K562 (cell line): ENCODE results near the gene PACS1. TPM values are rescaled to one million over a fixed set of nuclear protein-coding genes. Genes with fewer than 3 reads are reported as not detected.

Source experiments
- ATAC-seq: fragments of 200-7000 bp; cut with Tn5 transposase; 3 replicates; pipeline ENCODE4 v1.9.1; 2020; ENCODE audit warnings: moderate library complexity
- BruUV-seq: library from RNA; stranded (reverse); fragments of 400-500 nt; replicated peaks from 2 replicates; lab custom pipeline; 2021; lab: Mats Ljungman, UMichigan
- CTCF ChIA-PET: fragments of 300-600 bp; formaldehyde crosslinking; extraction: SDS; loops from one replicate; lab custom pipeline; 2021; ENCODE audit warnings: low intra/inter-chr PET ratio; lab: Yijun Ruan, JAX
- POLR2A ChIA-PET: fragments of 300-600, 350-650 bp; sonication (Branson Sonifier 250); formaldehyde crosslinking; extraction: SDS; loops from one replicate; lab custom pipeline; 2021; ENCODE audit warnings: antibody characterized with exemption, inconsistent platforms; lab: Yijun Ruan, JAX
- DNase-seq, 4 experiments: peaks; one replicate each; pipeline versions ENCODE4 v3.0.0 to v3.0.0-alpha.2; 2011 to 2018; ENCODE audit warnings: low spot score in 3 of 4, mixed read lengths in 3 of 4; ENCODE audit errors: extremely low read depth in 1 of 4
- FAIRE-seq: peaks from 2 replicates; lab custom pipeline; 2011; peaks lifted over from hg19 to GRCh38; lab: Jason Lieb, UNC
- H2AFZ ChIP-seq: 2 replicates; pipeline ENCODE4 v1.6.0; 2011; ENCODE audit warnings: low read depth, low read length, control low read depth, inconsistent platforms
- H3K27ac ChIP-seq: fragments of 200-600 bp; 3 replicates; pipeline ENCODE4 v1.8.0; 2011; ENCODE audit warnings: low read depth, mild to moderate bottlenecking, control low read depth, inconsistent platforms, low read length, moderate library complexity, mixed read lengths; ENCODE audit errors: extremely low read depth
- H3K27me3 ChIP-seq, 2 experiments: fragments of 300-600 bp in 1 of 2; 2 replicates in 1 of 2; 3 replicates in 1 of 2; pipeline versions ENCODE4 v1.6.0 to v1.8.0; 2011; ENCODE audit warnings: inconsistent platforms in 2 of 2, low read length in 2 of 2, mild to moderate bottlenecking in 1 of 2, mixed read lengths in 1 of 2, moderate library complexity in 1 of 2; ENCODE audit not compliant: control insufficient read depth in 2 of 2, insufficient read depth in 2 of 2
- H3K36me3 ChIP-seq: fragments of 300-600 bp; 3 replicates; pipeline ENCODE4 v1.8.0; 2011; ENCODE audit warnings: mild to moderate bottlenecking, low read length, inconsistent platforms; ENCODE audit not compliant: control insufficient read depth, insufficient read depth
- H3K4me1 ChIP-seq, 2 experiments: fragments of 200-600 bp in 1 of 2; replicated peaks in 1 of 2; 2 replicates in 1 of 2; 3 replicates in 1 of 2; pipeline versions ENCODE4 v1.5.1 to v1.8.0; 2011; ENCODE audit warnings: inconsistent platforms in 2 of 2, low read length in 2 of 2, mild to moderate bottlenecking in 1 of 2, mixed read lengths in 1 of 2, moderate library complexity in 1 of 2; ENCODE audit not compliant: control insufficient read depth in 2 of 2, insufficient read depth in 2 of 2
- H3K4me2 ChIP-seq: 2 replicates; pipeline ENCODE4 v1.6.1; 2011; ENCODE audit warnings: low read length, control low read depth, inconsistent platforms, mixed read lengths; ENCODE audit not compliant: insufficient read depth
- H3K4me3 ChIP-seq: fragments of 200-600 bp; sonication (generic), shearing (Covaris generic); 2 replicates; pipeline ENCODE4 v1.5.1; 2016; ENCODE audit warnings: control low read depth, inconsistent platforms
- H3K79me2 ChIP-seq: fragments of 200-600 bp; 3 replicates; pipeline ENCODE4 v1.8.0; 2011; ENCODE audit warnings: low read length, inconsistent platforms; ENCODE audit not compliant: control insufficient read depth, insufficient read depth
- H3K9ac ChIP-seq, 2 experiments: 2 replicates each; pipeline versions ENCODE4 v1.6.0 to v1.6.1; 2011; ENCODE audit warnings: low read depth in 2 of 2, low read length in 2 of 2, control low read depth in 1 of 2, inconsistent platforms in 1 of 2, mild to moderate bottlenecking in 1 of 2, mixed read lengths in 1 of 2; ENCODE audit not compliant: insufficient read depth in 1 of 2
- H3K9me1 ChIP-seq: one replicate; pipeline ENCODE4 v1.6.0; 2011; ENCODE audit warnings: inconsistent platforms, mild to moderate bottlenecking, low read length, moderate library complexity; ENCODE audit not compliant: control insufficient read depth, insufficient read depth
- H3K9me3 ChIP-seq: replicated peaks from 2 replicates; pipeline ENCODE4 v1.5.1; 2011; ENCODE audit warnings: low read depth, low read length, inconsistent platforms; ENCODE audit not compliant: control insufficient read depth, insufficient read depth
- H4K20me1 ChIP-seq: replicated peaks from 2 replicates; pipeline ENCODE4 v1.6.1; 2011; ENCODE audit warnings: low read length, inconsistent platforms, mixed read lengths; ENCODE audit not compliant: control insufficient read depth, insufficient read depth
- C11orf30 ChIP-seq: fragments of 450-650 bp; IDR thresholded peaks from 2 replicates; pipeline ENCODE4 v1.6.1; 2016; ENCODE audit warnings: low read depth, mild to moderate bottlenecking
- CC2D1A ChIP-seq: fragments of 450-650 bp; IDR thresholded peaks from 2 replicates; pipeline ENCODE4 v1.6.1; 2017; ENCODE audit warnings: mild to moderate bottlenecking
- DMBX1 ChIP-seq: fragments of 250-450 bp; sonication (Bioruptor Pico); IDR thresholded peaks from 2 replicates; pipeline ENCODE4 v1.8.0; 2022; ENCODE audit warnings: inconsistent platforms, mild to moderate bottlenecking, moderate library complexity, borderline replicate concordance
- FOXJ3 ChIP-seq: sonication (generic); formaldehyde crosslinking; IDR thresholded peaks from 2 replicates; pipeline ENCODE4 v1.4.0; 2020; ENCODE audit warnings: mild to moderate bottlenecking, missing genetic modification reagents
- JUNB ChIP-seq: fragments of 450-650 bp; formaldehyde crosslinking; conservative IDR thresholded peaks from 2 replicates; pipeline ENCODE4 v1.4.0; 2020; ENCODE audit warnings: mild to moderate bottlenecking
- MAFG ChIP-seq: fragments of 450-650 bp; conservative IDR thresholded peaks from 2 replicates; pipeline ENCODE4 v1.6.1; 2016; ENCODE audit warnings: missing genetic modification characterization, missing compliant biosample characterization
- MAFK ChIP-seq: IDR thresholded peaks from 2 replicates; pipeline ENCODE4 v1.6.1; 2011; ENCODE audit warnings: low read length, improper control_type of control experiment
- MCM7 ChIP-seq, 2 experiments: fragments of 450-650 bp; IDR thresholded peaks; 2 replicates each; pipeline ENCODE4 v1.6.1; 2016 to 2018
- NFE2L1 ChIP-seq: fragments of 450-650 bp; IDR thresholded peaks from 2 replicates; pipeline ENCODE4 v1.6.1; 2016; ENCODE audit warnings: missing genetic modification characterization, low read depth, mild to moderate bottlenecking, missing compliant biosample characterization, moderate library complexity, borderline replicate concordance
- RAD21 ChIP-seq, 2 experiments: fragments of 250-450 bp in 1 of 2; fragments of 450-650 bp in 1 of 2; sonication (Bioruptor Pico) in 1 of 2; formaldehyde crosslinking in 1 of 2; IDR thresholded peaks in 1 of 2; conservative IDR thresholded peaks in 1 of 2; 2 replicates each; pipeline versions ENCODE4 v1.4.0 to v1.8.0; 2020 to 2022; ENCODE audit warnings: mild to moderate bottlenecking in 2 of 2, moderate library complexity in 1 of 2
- RUNX1 ChIP-seq: sonication (generic); IDR thresholded peaks from 2 replicates; pipeline ENCODE4 v1.6.1; 2016; ENCODE audit warnings: antibody characterized with exemption, low read depth
- STAT6 ChIP-seq: sonication (generic); formaldehyde crosslinking; IDR thresholded peaks from 2 replicates; pipeline ENCODE4 v1.8.1; 2023; ENCODE audit warnings: mild to moderate bottlenecking, missing genetic modification reagents
- ZNF316 ChIP-seq: fragments of 450-650 bp; IDR thresholded peaks from 2 replicates; pipeline ENCODE4 v1.6.1; 2016
- ZNF347 ChIP-seq: fragments of 450-650 bp; formaldehyde crosslinking; IDR thresholded peaks from 2 replicates; pipeline ENCODE4 v1.4.0; 2020; ENCODE audit warnings: low read depth, mild to moderate bottlenecking, moderate library complexity
- ZZZ3 ChIP-seq: fragments of 450-650 bp; IDR thresholded peaks from 2 replicates; pipeline ENCODE4 v1.6.1; 2016; ENCODE audit warnings: antibody characterized with exemption, mild to moderate bottlenecking, moderate library complexity
- WGBS: fragments of 100-300 bp; shearing (Covaris generic); methylation state at CpG from one replicate; pipeline ENCODE4 v1.1.6; 2016; ENCODE audit warnings: low coverage, mixed read lengths; ENCODE audit not compliant: insufficient coverage; ENCODE audit errors: missing lambda C conversion rate; 5-methylcytosine and 5-hydroxymethylcytosine counted together
- in situ Hi-C: fragments of 300-500 bp; cut with MboI; formaldehyde crosslinking; loops from 4 replicates; pipeline ENCODE4 v1.15.0; 2018; ENCODE audit warnings: inconsistent platforms, mixed read lengths
- intact Hi-C: fragments of 100-400 bp; cut with micrococcal nuclease; formaldehyde crosslinking; loops from 2 replicates; pipeline ENCODE4 v1.14.2; 2022
- polyA plus RNA-seq, 8 experiments: library from polyadenylated mRNA; depleted of rRNA in 4 of 8; stranded (reverse) in 5 of 8; unstranded in 3 of 8; fragments of >200 nt; fragmentation: Nextera tagmentation in 2 of 8; fragmentation: Illumina TruSeq in 1 of 8; extraction: Ambion mirVana in 2 of 8; extraction: Trizol in 1 of 8; gene quantifications; 2 replicates each; pipeline versions ENCODE4 v1.2.1 to v1.2.3, GENCODE V29; 2011 to 2014; ENCODE audit warnings: inconsistent platforms in 1 of 8, missing spikeins in 1 of 8
- total RNA-seq, 7 experiments: library from RNA; depleted of rRNA in 6 of 7; stranded (reverse); fragments of >200 nt in 6 of 7; fragmentation: Illumina TruSeq in 2 of 7; extraction: Trizol in 2 of 7; gene quantifications; 2 replicates each; pipeline versions ENCODE4 v1.2.1 to v1.2.3, GENCODE V29; 2011 to 2021; ENCODE audit warnings: low replicate concordance in 1 of 7

PACS1 gene
- total and polyA plus RNA-seq, 9 of the 15 experiments (the other 6 are each of a cell fraction or from before 2014, with no cell fraction given): 0.34 to 28.1 (median 8.5) TPM

GRCh38 chr11:66062408-66062807 lies 7.7 kb upstream of the PACS1 start:
- H3K4me1 ChIP-seq: no peaks in the 10 kb centered on the region
- H3K9ac ChIP-seq: no peak overlapping the region
- H4K20me1 ChIP-seq: no peaks in the 10 kb centered on the region; the same call in 1 of the 2 replicates
- CTCF ChIA-PET: no interaction called here
- H3K4me2 ChIP-seq: no peak overlapping the region
- FAIRE-seq (no peak), ATAC-seq (no peak), DNase-seq (no peak)
- no peaks in the 10 kb centered on the region for H3K79me2 ChIP-seq
- POLR2A ChIA-PET: interaction anchor here (0.7 to 2.4 kb wide), 4 partner anchors 9 to 220 kb away, joined by 3 to 32 read pairs (median 4); partner anchors contain the start of gene SF3B2
- intact Hi-C loops: no loop called here
- TF ChIP-seq MAFK (peak; percentile 14; the same call in 1 of the 2 replicates), NFE2L1 (peak; percentile 49; the same call in 1 of the 2 replicates), RAD21 (CRISPR knock-in tag; conservative IDR thresholded peaks at IDR 0.05 in 1 of 2, IDR thresholded peaks at IDR 0.05 in 1 of 2) (no peak), ZNF347 (CRISPR knock-in tag) (no peak), CC2D1A (no peak), STAT6 (no peak), ZZZ3 (no peak), DMBX1 (CRISPR knock-in tag) (no peak), JUNB (no peak), FOXJ3 (CRISPR knock-in tag) (no peak), C11orf30 (peak; percentile 58; the same call in 1 of the 2 replicates), RUNX1 (no peak), ZNF316 (peak; percentile 84), MCM7 (IDR thresholded peaks at IDR 0.05) (no peak), MAFG (tag) (peak; percentile 73)
- no peaks in the 10 kb centered on the region for H3K27me3 ChIP-seq
- H3K9me3 ChIP-seq: no peaks in the 10 kb centered on the region
- H2AFZ ChIP-seq: no peak overlapping the region
- no peaks in the 10 kb centered on the region for H3K9me1 ChIP-seq
- in situ Hi-C loops: no loop called here
- H3K36me3 ChIP-seq: peaks cover 96% of the 10 kb centered on the region
- no peak overlapping the region for H3K4me3 ChIP-seq
- no peak overlapping the region for H3K27ac ChIP-seq
- WGBS: 100% methylated on average over 1 of the region's 2 CpGs
- no TSS peak for BruUV-seq
